Neuronal stem cell (in vitro differentiated cells): ENCODE data around the gene FBXL14.

Source experiments
- DNase-seq: peaks from one replicate; pipeline ENCODE4 v3.0.0-alpha.2; 2013; ENCODE audit warnings: low spot score
- H2AFZ ChIP-seq: one replicate; pipeline ENCODE4 v1.6.1; 2013; ENCODE audit warnings: mild to moderate bottlenecking, low read length, inconsistent platforms
- H2AK5ac ChIP-seq: 2 replicates; pipeline ENCODE4 v1.6.1; 2013; ENCODE audit warnings: low read depth, mild to moderate bottlenecking, inconsistent platforms, low read length, moderate library complexity, mixed read lengths
- H2BK120ac ChIP-seq: 2 replicates; pipeline ENCODE4 v1.6.1; 2013; ENCODE audit warnings: low read depth, mild to moderate bottlenecking, inconsistent platforms, low read length, moderate library complexity, mixed read lengths
- H2BK12ac ChIP-seq: one replicate; pipeline ENCODE4 v1.6.1; 2013; ENCODE audit warnings: low read length, inconsistent platforms
- H2BK15ac ChIP-seq: 2 replicates; pipeline ENCODE4 v1.6.1; 2013; ENCODE audit warnings: mild to moderate bottlenecking, low read length, inconsistent platforms, mixed read lengths
- H2BK5ac ChIP-seq: one replicate; pipeline ENCODE4 v1.6.1; 2013; ENCODE audit warnings: inconsistent platforms, mild to moderate bottlenecking, low read length, moderate library complexity
- H3K14ac ChIP-seq: one replicate; pipeline ENCODE4 v1.6.1; 2013; ENCODE audit warnings: low read length, inconsistent platforms
- H3K18ac ChIP-seq: 2 replicates; pipeline ENCODE4 v1.6.1; 2013; ENCODE audit warnings: low read length, inconsistent platforms
- H3K23ac ChIP-seq: 2 replicates; pipeline ENCODE4 v1.6.1; 2013; ENCODE audit warnings: low read depth, mild to moderate bottlenecking, mixed read lengths, low read length, inconsistent platforms; ENCODE audit not compliant: poor library complexity
- H3K27ac ChIP-seq: replicated peaks from 3 replicates; pipeline ENCODE4 v1.5.1; 2013; ENCODE audit warnings: low read length, inconsistent platforms
- H3K27me3 ChIP-seq, 3 experiments: 2 replicates each; pipeline ENCODE4 v1.6.1; 2013; ENCODE audit warnings: low read length in 3 of 3, mild to moderate bottlenecking in 2 of 3, inconsistent platforms in 1 of 3, low read depth in 1 of 3, mixed read lengths in 1 of 3, moderate library complexity in 1 of 3; ENCODE audit not compliant: control insufficient read depth in 3 of 3, insufficient read depth in 3 of 3
- H3K36me3 ChIP-seq, 2 donors: replicated peaks in 1 of 2; 2 replicates each; pipeline ENCODE4 v1.6.1; 2013; ENCODE audit warnings: low read length in 2 of 2; ENCODE audit not compliant: control insufficient read depth in 2 of 2, insufficient read depth in 2 of 2
- H3K4ac ChIP-seq: 2 replicates; pipeline ENCODE4 v1.6.1; 2013; ENCODE audit warnings: inconsistent platforms, mild to moderate bottlenecking, low read length, moderate library complexity
- H3K4me1 ChIP-seq, 2 donors: 1 replicate in 1 of 2; 2 replicates in 1 of 2; pipeline ENCODE4 v1.6.1; 2013; ENCODE audit warnings: low read length in 2 of 2, low read depth in 1 of 2; ENCODE audit not compliant: control insufficient read depth in 2 of 2, insufficient read depth in 1 of 2
- H3K4me2 ChIP-seq: one replicate; pipeline ENCODE4 v1.6.1; 2013; ENCODE audit warnings: mild to moderate bottlenecking, low read length, inconsistent platforms; ENCODE audit not compliant: insufficient read depth, poor library complexity, severe bottlenecking
- H3K4me3 ChIP-seq, 2 donors: 2 replicates each; pipeline ENCODE4 v1.5.1; 2013; ENCODE audit warnings: low read length in 2 of 2, mild to moderate bottlenecking in 2 of 2, inconsistent platforms in 1 of 2, moderate library complexity in 1 of 2
- H3K79me1 ChIP-seq: one replicate; pipeline ENCODE4 v1.6.1; 2013; ENCODE audit warnings: low read depth, mild to moderate bottlenecking, inconsistent platforms, low read length, moderate library complexity
- H3K9ac ChIP-seq: one replicate; pipeline ENCODE4 v1.6.1; 2013; ENCODE audit warnings: mild to moderate bottlenecking, low read depth, low read length, inconsistent platforms; ENCODE audit not compliant: poor library complexity
- H3K9me3 ChIP-seq, 2 donors: replicated peaks in 1 of 2; 2 replicates each; pipeline versions ENCODE3 to v1.6.1; 2013; ENCODE audit warnings: low read length in 2 of 2, mild to moderate bottlenecking in 2 of 2, inconsistent platforms in 1 of 2, low read depth in 1 of 2, mixed read lengths in 1 of 2, moderate library complexity in 1 of 2; ENCODE audit not compliant: control insufficient read depth in 2 of 2, insufficient read depth in 1 of 2
- H4K8ac ChIP-seq: one replicate; pipeline ENCODE4 v1.6.1; 2013; ENCODE audit warnings: low read depth, mild to moderate bottlenecking, inconsistent platforms, low read length, moderate library complexity
- H4K91ac ChIP-seq: one replicate; pipeline ENCODE4 v1.6.1; 2013; ENCODE audit warnings: low read length, low read depth, mild to moderate bottlenecking, inconsistent platforms; ENCODE audit not compliant: poor library complexity
- WGBS, 2 donors: extraction: QIAGEN DNeasy Blood & Tissue Kit; methylation state at CpG; one replicate each; pipeline ENCODE4 v1.1.7; 2013; ENCODE audit warnings: missing lambda C conversion rate in 2 of 2, mixed read lengths in 1 of 2; ENCODE audit not compliant: insufficient read length in 2 of 2, insufficient replicate concordance in 1 of 2; ENCODE audit errors: extremely low coverage in 2 of 2; 5-methylcytosine and 5-hydroxymethylcytosine counted together

The FBXL14 gene

GRCh38 chr12:1574865-1575259 is 19.5 kb downstream of the FBXL14 start:
- no peak overlapping the region for H4K8ac ChIP-seq
- H3K9me3 ChIP-seq: no peaks in the 10 kb centered on the region
- peaks cover 15% of the 10 kb centered on the region for H3K79me1 ChIP-seq
- H3K14ac ChIP-seq: no peak overlapping the region
- no peak overlapping the region for H2BK12ac ChIP-seq
- H3K4me2 ChIP-seq: no peak overlapping the region
- no peak overlapping the region for H4K91ac ChIP-seq
- no peak overlapping the region for H2AK5ac ChIP-seq
- no peak overlapping the region for H2AFZ ChIP-seq
- no peak overlapping the region for H3K4me3 ChIP-seq
- no peak overlapping the region for H3K27ac ChIP-seq
- peaks cover 0 to 80% (median 0%) of the 10 kb centered on the region in 3 experiments for H3K27me3 ChIP-seq
- DNase-seq: no peak
- no peak overlapping the region for H2BK15ac ChIP-seq
- H2BK120ac ChIP-seq: no peak overlapping the region
- no peak overlapping the region for H3K4ac ChIP-seq
- WGBS, 2 donors: 100% methylated on average over 1 of the region's 1 CpG; no CpG with 5 or more reads in 1 of the 2 donors
- H3K23ac ChIP-seq: no peak overlapping the region
- H3K18ac ChIP-seq: no peak overlapping the region
- no peak overlapping the region for H2BK5ac ChIP-seq
- no peak overlapping the region for H3K9ac ChIP-seq
- peaks cover 0 to 4% of the 10 kb centered on the region in 2 donors for H3K36me3 ChIP-seq
- H3K4me1 ChIP-seq: peaks cover 4 to 39% of the 10 kb centered on the region in 2 donors

- Histone ChIP-seq H2BK12ac (no peak overlapping the region), H3K79me1 (peaks cover 16% of the 10 kb centered on the region), H4K91ac (no peak overlapping the region), H3K4me1 (peaks cover 0 to 42% of the 10 kb centered on the region in 2 donors), H2BK15ac (peak overlapping the region; percentile 49), H2BK5ac (no peak overlapping the region), H4K8ac (no peak overlapping the region), H3K4ac (no peak overlapping the region), H2AK5ac (peak overlapping the region; percentile 77), H3K4me3 (peak overlapping the region in 1 of 2 donors; percentile 50), H3K36me3 (peaks cover 0 to 4% of the 10 kb centered on the region in 2 donors), H3K27ac (peak overlapping the region; percentile 32), H3K18ac (peak overlapping the region; percentile 94), H3K27me3 (peaks cover 0 to 78% (median 0%) of the 10 kb centered on the region in 3 experiments), H3K14ac (no peak overlapping the region), H2AFZ (no peak overlapping the region), H3K9ac (peak overlapping the region; percentile 65), H3K9me3 (no peaks in the 10 kb centered on the region), H3K4me2 (no peak overlapping the region), H3K23ac (no peak overlapping the region), H2BK120ac (no peak overlapping the region)
- DNase-seq: no peak
- WGBS, 2 donors: no CpG with 5 or more reads among the region's 15 CpGs
These were observed 20.2 kb downstream of the FBXL14 start for GRCh38 chr12:1573960-1574864.

GRCh38 chr12:1572731-1573130 is 21.6 kb downstream of the FBXL14 start:
- peaks cover 16% of the 10 kb centered on the region for H3K79me1 ChIP-seq
- H3K9me3 ChIP-seq: no peaks in the 10 kb centered on the region
- H3K14ac ChIP-seq: no peak overlapping the region
- peaks cover 0 to 4% of the 10 kb centered on the region in 2 donors for H3K36me3 ChIP-seq
- H3K18ac ChIP-seq: no peak overlapping the region
- no peak overlapping the region for H3K4ac ChIP-seq
- H3K4me3 ChIP-seq: no peak overlapping the region
- no CpG with 5 or more reads among the region's 5 CpGs for WGBS, 2 donors
- H2BK5ac ChIP-seq: no peak overlapping the region
- H2BK15ac ChIP-seq: no peak overlapping the region
- no peak overlapping the region for H2AFZ ChIP-seq
- H3K4me2 ChIP-seq: no peak overlapping the region
- no peak overlapping the region for H3K27ac ChIP-seq
- H3K23ac ChIP-seq: no peak overlapping the region
- no peak overlapping the region for H3K9ac ChIP-seq
- H4K8ac ChIP-seq: no peak overlapping the region
- no peak overlapping the region for H2AK5ac ChIP-seq
- no peak overlapping the region for H2BK120ac ChIP-seq
- H4K91ac ChIP-seq: no peak overlapping the region
- H3K4me1 ChIP-seq: peaks cover 0 to 36% of the 10 kb centered on the region in 2 donors
- DNase-seq: no peak
- peaks cover 0 to 69% (median 0%) of the 10 kb centered on the region in 3 experiments for H3K27me3 ChIP-seq
- H2BK12ac ChIP-seq: no peak overlapping the region

- Histone ChIP-seq H2BK12ac (no peak overlapping the region), H2BK5ac (no peak overlapping the region), H3K9me3 (no peaks in the 10 kb centered on the region), H4K91ac (no peak overlapping the region), H3K4me1 (peaks cover 3 to 23% of the 10 kb centered on the region in 2 donors), H4K8ac (no peak overlapping the region), H3K27ac (peak overlapping the region; percentile 11), H2AK5ac (no peak overlapping the region), H3K14ac (no peak overlapping the region), H2BK15ac (no peak overlapping the region), H2AFZ (no peak overlapping the region), H3K4ac (no peak overlapping the region), H3K79me1 (peaks cover 5% of the 10 kb centered on the region), H3K4me2 (no peak overlapping the region), H3K9ac (no peak overlapping the region), H3K23ac (no peak overlapping the region), H3K27me3 (peaks cover 0 to 37% (median 0%) of the 10 kb centered on the region in 3 experiments), H3K18ac (no peak overlapping the region), H3K4me3 (no peak overlapping the region), H3K36me3 (no peaks in the 10 kb centered on the region), H2BK120ac (no peak overlapping the region)
- WGBS, 2 donors: no CpG with 5 or more reads among the region's 6 CpGs
- no peak for DNase-seq
These were observed 26.5 kb downstream of the FBXL14 start for GRCh38 chr12:1567852-1568251.
